ENCODE data around the gene TRPC4AP. TPM values are rescaled to one million over a fixed set of nuclear protein-coding genes. Genes with fewer than 3 reads are reported as not detected.
A peak's percentile ranks its signal among the peaks of the same experiment; 100 is the strongest.

Gene TRPC4AP
- total RNA-seq, 1 donor from 2014 or later: 30.3 TPM

DNA sequence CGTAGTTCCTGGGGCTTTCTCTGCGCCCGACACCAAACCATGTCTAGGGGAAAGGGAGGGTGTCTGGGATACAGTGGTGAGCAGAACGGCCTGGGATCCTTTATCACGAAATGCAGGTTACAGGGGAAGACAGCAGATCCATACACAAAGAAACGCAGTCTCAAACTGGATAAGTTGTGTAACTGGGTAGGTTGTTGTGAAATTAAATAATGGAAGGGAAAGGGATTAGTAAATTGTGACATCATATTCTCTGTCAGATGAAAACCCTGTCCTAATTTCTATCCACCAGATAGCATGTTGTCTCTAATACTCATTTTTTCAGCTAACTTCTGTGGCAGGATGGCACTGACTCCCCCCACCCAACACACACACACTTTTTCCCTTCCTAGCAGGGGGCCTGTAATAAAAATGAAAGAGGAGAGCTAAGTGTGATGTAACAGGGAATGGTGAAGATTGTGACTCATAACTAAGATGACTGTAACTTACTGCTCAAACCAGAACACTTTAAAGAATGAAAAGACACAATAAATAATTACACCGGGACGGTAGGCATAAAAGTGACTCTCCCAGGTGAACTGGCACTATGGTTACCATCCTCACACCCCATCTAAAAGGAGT lies 769 bp upstream of the TRPC4AP start:
- TF ChIP-seq, protein P1, sequence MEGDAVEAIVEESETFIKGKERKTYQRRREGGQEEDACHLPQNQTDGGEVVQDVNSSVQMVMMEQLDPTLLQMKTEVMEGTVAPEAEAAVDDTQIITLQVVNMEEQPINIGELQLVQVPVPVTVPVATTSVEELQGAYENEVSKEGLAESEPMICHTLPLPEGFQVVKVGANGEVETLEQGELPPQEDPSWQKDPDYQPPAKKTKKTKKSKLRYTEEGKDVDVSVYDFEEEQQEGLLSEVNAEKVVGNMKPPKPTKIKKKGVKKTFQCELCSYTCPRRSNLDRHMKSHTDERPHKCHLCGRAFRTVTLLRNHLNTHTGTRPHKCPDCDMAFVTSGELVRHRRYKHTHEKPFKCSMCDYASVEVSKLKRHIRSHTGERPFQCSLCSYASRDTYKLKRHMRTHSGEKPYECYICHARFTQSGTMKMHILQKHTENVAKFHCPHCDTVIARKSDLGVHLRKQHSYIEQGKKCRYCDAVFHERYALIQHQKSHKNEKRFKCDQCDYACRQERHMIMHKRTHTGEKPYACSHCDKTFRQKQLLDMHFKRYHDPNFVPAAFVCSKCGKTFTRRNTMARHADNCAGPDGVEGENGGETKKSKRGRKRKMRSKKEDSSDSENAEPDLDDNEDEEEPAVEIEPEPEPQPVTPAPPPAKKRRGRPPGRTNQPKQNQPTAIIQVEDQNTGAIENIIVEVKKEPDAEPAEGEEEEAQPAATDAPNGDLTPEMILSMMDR (IDR thresholded peaks at IDR 0.05; ENCODE audit: insufficient read depth, low read length, severe bottlenecking): no peak
- FAIRE-seq: no peak
- H3K4me3 ChIP-seq (ENCODE audit: low read depth, low read length): no peak overlapping the region
- no peaks in the 10 kb centered on the region for H3K27me3 ChIP-seq (ENCODE audit: control insufficient read depth, insufficient read depth, low read length)
- peak; percentile 84 for DNase-seq (ENCODE audit: low read depth)
- no peaks in the 10 kb centered on the region for H3K36me3 ChIP-seq (ENCODE audit: control insufficient read depth, insufficient read depth, low read length)

DNA sequence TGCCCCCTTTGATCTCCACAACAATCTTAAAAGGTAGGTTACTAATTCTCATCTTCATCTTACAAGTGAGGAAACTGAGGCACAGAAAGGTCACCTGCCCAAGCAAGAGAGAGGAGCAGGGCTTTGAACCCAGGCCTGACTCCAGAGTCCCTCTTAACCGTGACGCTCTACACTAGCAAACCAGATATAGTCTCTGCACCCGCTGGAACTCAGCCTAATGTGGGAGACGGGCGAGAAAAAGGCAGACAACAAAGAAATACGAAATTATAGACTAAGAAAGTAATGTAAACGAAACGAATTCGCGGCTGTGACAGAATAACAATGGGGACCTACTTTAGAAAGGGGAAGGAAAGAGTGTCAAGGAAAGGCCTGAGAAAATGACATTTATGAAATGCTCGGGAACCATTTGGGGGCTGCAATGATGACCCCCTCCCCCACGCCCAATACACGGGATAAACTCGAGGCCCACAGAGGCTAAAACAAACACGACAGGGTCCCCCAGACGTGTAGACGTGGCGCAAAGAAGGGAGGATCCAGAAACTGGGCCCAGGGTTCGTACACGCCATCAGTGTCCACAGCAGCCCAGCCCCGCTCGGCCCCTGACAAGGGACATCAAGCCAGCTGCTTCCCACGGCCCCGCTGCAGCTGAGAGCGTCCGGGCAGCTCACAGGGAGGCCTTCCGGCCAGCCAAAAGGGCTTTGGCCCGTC lies 637 bp downstream of the TRPC4AP start:
- no peaks in the 10 kb centered on the region for H3K27me3 ChIP-seq (ENCODE audit: control insufficient read depth, insufficient read depth, low read length)
- TF ChIP-seq, protein P1 (IDR thresholded peaks at IDR 0.05; ENCODE audit: insufficient read depth, low read length, severe bottlenecking): no peak
- H3K4me3 ChIP-seq (ENCODE audit: low read depth, low read length): peak overlapping the region; percentile 89
- FAIRE-seq (no peak), DNase-seq (ENCODE audit: low read depth) (no peak)
- no peaks in the 10 kb centered on the region for H3K36me3 ChIP-seq (ENCODE audit: control insufficient read depth, insufficient read depth, low read length)

DNA sequence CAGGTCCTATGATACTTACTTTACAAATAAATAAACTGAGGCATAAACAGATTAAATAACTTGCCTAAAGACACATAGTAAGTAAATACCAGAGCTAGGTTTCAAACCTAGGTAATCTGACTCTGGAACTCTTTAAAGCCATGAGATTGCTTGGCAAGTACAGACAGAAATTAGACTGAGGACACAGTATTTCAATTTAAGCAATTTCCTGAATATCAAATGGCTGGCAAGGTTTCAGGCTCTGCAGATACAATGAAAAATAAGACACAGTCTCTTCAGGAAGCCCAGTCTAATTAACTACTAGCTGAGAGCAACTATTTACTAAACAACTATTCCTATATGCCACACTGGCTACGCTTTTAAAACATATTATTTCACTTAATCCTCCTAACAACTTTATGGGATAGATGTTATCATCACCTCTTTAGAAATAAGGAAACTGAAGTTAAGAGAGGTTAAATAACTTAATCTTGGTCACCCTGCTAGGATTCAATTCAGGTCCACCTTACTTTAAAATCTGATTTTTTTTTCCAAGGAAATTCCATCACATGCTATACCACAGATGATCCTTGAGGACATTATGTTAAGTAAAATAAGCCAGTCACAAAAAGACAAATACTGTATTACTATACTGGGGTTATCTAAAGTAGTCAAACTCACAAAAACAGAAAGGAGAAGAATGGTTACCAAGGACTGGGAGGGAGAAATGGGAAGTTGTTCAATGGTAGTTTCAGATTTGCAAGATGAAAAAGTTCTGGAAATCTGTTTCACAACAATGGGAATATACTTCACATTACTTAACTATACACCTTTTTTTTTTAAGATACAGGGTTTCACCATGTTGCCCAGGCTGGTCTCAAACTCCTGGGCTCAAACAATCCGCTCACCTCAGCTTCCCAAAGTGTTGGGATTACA lies 4.1 kb downstream of the TRPC4AP start:
- DNase-seq (ENCODE audit: low read depth) (peak; percentile 55), FAIRE-seq (no peak)
- Histone ChIP-seq H3K4me3 (ENCODE audit: low read depth, low read length) (no peak overlapping the region), H3K36me3 (ENCODE audit: control insufficient read depth, insufficient read depth, low read length) (no peaks in the 10 kb centered on the region), H3K27me3 (ENCODE audit: control insufficient read depth, insufficient read depth, low read length) (no peaks in the 10 kb centered on the region)
- TF ChIP-seq, protein P1 (IDR thresholded peaks at IDR 0.05; ENCODE audit: insufficient read depth, low read length, severe bottlenecking): no peak

DNA sequence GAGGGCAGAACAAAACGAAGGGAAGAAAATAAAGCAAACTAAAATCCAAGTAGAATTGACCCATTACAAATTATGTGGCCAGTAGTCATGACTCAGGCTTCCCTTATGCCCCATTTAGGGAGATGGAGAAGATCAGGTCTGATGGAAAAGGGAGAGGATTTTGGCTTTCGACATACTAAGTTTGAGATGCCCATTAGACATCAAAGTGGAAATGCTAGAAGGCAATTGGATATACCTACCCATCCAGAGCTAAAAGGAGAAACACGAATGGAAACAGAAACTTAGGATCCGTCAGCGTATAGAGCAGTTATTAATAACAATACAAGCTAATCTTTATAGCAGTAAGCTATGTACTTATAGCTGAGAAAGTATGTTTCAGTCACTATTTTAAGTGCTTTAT lies 4.8 kb downstream of the TRPC4AP start:
- DNase-seq (ENCODE audit: low read depth) (peak; percentile 19), FAIRE-seq (no peak)
- H3K4me3 ChIP-seq (ENCODE audit: low read depth, low read length): no peak overlapping the region
- no peaks in the 10 kb centered on the region for H3K36me3 ChIP-seq (ENCODE audit: control insufficient read depth, insufficient read depth, low read length)
- TF ChIP-seq, protein P1 (IDR thresholded peaks at IDR 0.05; ENCODE audit: insufficient read depth, low read length, severe bottlenecking): no peak
- H3K27me3 ChIP-seq (ENCODE audit: control insufficient read depth, insufficient read depth, low read length): no peaks in the 10 kb centered on the region

DNA sequence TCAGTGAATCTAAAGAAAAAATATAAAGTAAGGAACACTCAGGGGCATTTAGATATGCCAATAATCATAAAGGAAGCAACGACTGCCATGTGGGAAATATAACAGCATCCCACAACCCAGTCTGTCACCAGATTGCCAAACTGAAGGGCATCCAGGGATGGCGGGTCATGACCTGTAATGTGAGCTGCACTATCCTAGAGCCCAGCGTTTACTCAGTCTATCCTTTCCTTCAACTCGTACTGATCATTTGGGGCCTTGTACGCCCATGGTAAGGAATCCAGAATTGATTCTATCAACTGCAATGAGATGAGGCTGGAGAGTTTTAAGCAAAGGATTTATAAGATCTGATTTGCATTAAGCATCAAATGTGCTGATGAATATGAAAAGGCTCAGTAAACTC lies 5.3 kb downstream of the TRPC4AP start:
- DNase-seq (ENCODE audit: low read depth) (no peak), FAIRE-seq (no peak)
- Histone ChIP-seq H3K27me3 (ENCODE audit: control insufficient read depth, insufficient read depth, low read length) (no peaks in the 10 kb centered on the region), H3K4me3 (ENCODE audit: low read depth, low read length) (no peak overlapping the region), H3K36me3 (ENCODE audit: control insufficient read depth, insufficient read depth, low read length) (no peaks in the 10 kb centered on the region)
- TF ChIP-seq, protein P1 (IDR thresholded peaks at IDR 0.05; ENCODE audit: insufficient read depth, low read length, severe bottlenecking): no peak
